Adrenal gland (tissue), 12 donors: Measurements from ENCODE around the gene SAMD11. TPM values are rescaled to one million over a fixed set of nuclear protein-coding genes. Genes with fewer than 3 reads are reported as not detected.

Experiments
- DNase-seq, 7 donors: peaks; one replicate each; pipeline ENCODE4 v3.0.0-alpha.2; 2019 to 2020
- H3K27ac ChIP-seq, 5 donors: fragments of 200-600 bp; sonication (generic) in 4 of 5; 1 replicate in 3 of 5; 2 replicates in 2 of 5; pipeline versions ENCODE4 v1.5.1 to v1.8.0; 2016 to 2020; ENCODE audit warnings: mild to moderate bottlenecking in 1 of 5
- H3K27me3 ChIP-seq: fragments of 200-600 bp; 2 replicates; pipeline ENCODE4 v1.8.0; 2021
- H3K36me3 ChIP-seq, 2 donors: fragments of 200-600 bp; replicated peaks in 1 of 2; 1 replicate in 1 of 2; 2 replicates in 1 of 2; pipeline versions ENCODE4 v1.5.1 to v1.8.0; 2018 to 2022
- H3K4me1 ChIP-seq, 2 donors: fragments of 200-600 bp; replicated peaks in 1 of 2; 1 replicate in 1 of 2; 2 replicates in 1 of 2; pipeline versions ENCODE4 v1.5.1 to v1.8.0; 2018 to 2021
- H3K4me3 ChIP-seq, 4 donors: fragments of 200-600 bp; sonication (generic) in 3 of 4; one replicate each; pipeline ENCODE4 v1.5.1; 2016 to 2018
- H3K9me3 ChIP-seq, 3 donors: fragments of 200-600 bp; sonication (generic) in 1 of 3; replicated peaks in 1 of 3; 1 replicate in 2 of 3; 2 replicates in 1 of 3; pipeline versions ENCODE4 v1.5.1 to v1.8.0; 2016 to 2021
- CTCF ChIP-seq, 6 experiments: fragments of 450-650 bp in 4 of 6; fragments of 200-600 bp in 2 of 6; sonication (generic) in 1 of 6; IDR thresholded peaks; 1 replicate in 5 of 6; 2 replicates in 1 of 6; pipeline versions ENCODE4 v1.5.1 to v1.8.0; 2016 to 2021; ENCODE audit warnings: antibody characterized with exemption in 6 of 6, mild to moderate bottlenecking in 2 of 6, moderate library complexity in 1 of 6
- POLR2A ChIP-seq, 2 donors: fragments of 450-650 bp; IDR thresholded peaks; one replicate each; pipeline ENCODE4 v1.6.1; 2017; ENCODE audit warnings: antibody characterized with exemption in 2 of 2, mild to moderate bottlenecking in 2 of 2, moderate library complexity in 1 of 2
- WGBS, 4 donors: extraction: QIAGEN DNeasy Blood & Tissue Kit in 2 of 4; methylation state at CpG; one replicate each; pipeline versions ENCODE4 v1.1.5 to v1.1.7; 2013 to 2017; 5-methylcytosine and 5-hydroxymethylcytosine counted together
- intact Hi-C, 2 donors: fragments of 100-400 bp; cut with DNase I; formaldehyde crosslinking; loops; one replicate each; pipeline versions ENCODE4 v1.14.1 to v1.15.0; 2022 to 2023
- polyA plus RNA-seq, 3 donors: library from polyadenylated mRNA; stranded (reverse); fragments of 200-250 nt in 2 of 3; fragments of 350-450 nt in 1 of 3; fragmentation: Illumina TruSeq in 1 of 3; extraction: RNeasy Lipid Tissue Mini Kit (QIAGEN cat#74804) in 1 of 3; gene quantifications; one replicate each; pipeline ENCODE4 v1.2.3, GENCODE V29; 2013 to 2014
- total RNA-seq, 9 donors: library from RNA; depleted of rRNA in 4 of 9; stranded (reverse); fragments of >200 nt in 4 of 9; fragments of 120-200 nt in 1 of 9; fragmentation: NEBNext Ultra II Directional in 1 of 9; extraction: Animal tissue kit (Norgen Biotek cat#: 25700) in 1 of 9; gene quantifications; one replicate each; pipeline versions ENCODE4 v1.1.0 to v1.2.4, GENCODE V29; 2013 to 2023
- donor health status: healthy with polysubstance abuse.
- donor health status: Bipolar disorder and iron deficiency.
- donor health status: DM: yes; HTN: yes; CAD: no.
- donor health status: DM: no; HTN: no; CAD: no.
- donor health status: DM: no; HTN: no; CAD: no.
- donor health status: DM: yes; HTN: yes; CAD: no.

SAMD11 gene
- total and polyA plus RNA-seq, 12 donors = 1.8 to 96.6 (median 16.7) TPM

- no peak overlapping the region for H3K27ac ChIP-seq
- intact Hi-C loops = no loop called here
- peaks cover 0 to under 1% of the 10 kb centered on the region in 2 donors for H3K4me1 ChIP-seq
- TF ChIP-seq POLR2A (IDR thresholded peaks at IDR 0.05) = no peak
- TF ChIP-seq CTCF (IDR thresholded peaks at IDR 0.05) = no peak
- no peaks in the 10 kb centered on the region for H3K27me3 ChIP-seq
- 90 to 97% (median 96%) methylated on average over 11 to 15 of the region's 15 CpGs for WGBS, 4 donors
- H3K4me3 ChIP-seq = no peak overlapping the region
- H3K36me3 ChIP-seq = peaks cover 0 to 95% of the 10 kb centered on the region in 2 donors
- DNase-seq = no peak
- H3K9me3 ChIP-seq = no peaks in the 10 kb centered on the region
Measured at GRCh38 chr1:952201-952600, 28.5 kb downstream of the SAMD11 start.

- TF ChIP-seq CTCF (IDR thresholded peaks at IDR 0.05) = no peak
- TF ChIP-seq POLR2A (IDR thresholded peaks at IDR 0.05) = no peak
- Histone ChIP-seq H3K36me3 (peaks cover 0 to 91% of the 10 kb centered on the region in 2 donors), H3K9me3 (no peaks in the 10 kb centered on the region), H3K27me3 (no peaks in the 10 kb centered on the region), H3K4me1 (peaks cover 0 to 4% of the 10 kb centered on the region in 2 donors), H3K4me3 (no peak overlapping the region), H3K27ac (no peak overlapping the region)
- 92 to 100% (median 94%) methylated on average over 3 to 7 of the region's 7 CpGs for WGBS, 4 donors
- DNase-seq = no peak
- intact Hi-C loops = no loop called here
Measured at GRCh38 chr1:952603-953002, 28.9 kb downstream of the SAMD11 start.

GRCh38 chr1:953524-954320 lies 30.0 kb downstream of the SAMD11 start:
- Histone ChIP-seq H3K4me3 (no peak overlapping the region), H3K36me3 (peaks cover 0 to 80% of the 10 kb centered on the region in 2 donors), H3K4me1 (peaks cover 8 to 15% of the 10 kb centered on the region in 2 donors), H3K27me3 (no peaks in the 10 kb centered on the region), H3K9me3 (no peaks in the 10 kb centered on the region), H3K27ac (no peak overlapping the region)
- intact Hi-C loops = no loop called here
- TF ChIP-seq CTCF (IDR thresholded peaks at IDR 0.05) (no peak), POLR2A (IDR thresholded peaks at IDR 0.05) (no peak)
- WGBS, 4 donors = 87 to 91% (median 89%) methylated on average over 8 to 32 of the region's 32 CpGs
- no peak for DNase-seq

GRCh38 chr1:954927-955326 lies 31.2 kb downstream of the SAMD11 start:
- H3K36me3 ChIP-seq = peaks cover 0 to 69% of the 10 kb centered on the region in 2 donors
- peaks cover 14 to 20% of the 10 kb centered on the region in 2 donors for H3K4me1 ChIP-seq
- no peak for TF ChIP-seq POLR2A (IDR thresholded peaks at IDR 0.05)
- no peak for TF ChIP-seq CTCF (IDR thresholded peaks at IDR 0.05)
- no peaks in the 10 kb centered on the region for H3K9me3 ChIP-seq
- no peaks in the 10 kb centered on the region for H3K27me3 ChIP-seq
- no peak overlapping the region for H3K4me3 ChIP-seq
- 79 to 92% (median 91%) methylated on average over 9 to 13 of the region's 13 CpGs for WGBS, 4 donors
- DNase-seq = no peak
- intact Hi-C loops = no loop called here
- no peak overlapping the region for H3K27ac ChIP-seq
